Mucosa of descending colon (tissue), 3 donors: ENCODE measurements around the gene POU2F3. TPM values are rescaled to one million over a fixed set of nuclear protein-coding genes. Genes with fewer than 3 reads are reported as not detected.

Experiments used
- ATAC-seq: fragments of 200-7000 bp; cut with Tn5 transposase; one replicate; pipeline ENCODE4 v1.9.1; 2020; ENCODE audit warnings: mild to moderate bottlenecking, moderate library complexity
- DNase-seq, 3 donors: peaks; one replicate each; pipeline ENCODE4 v3.0.0-alpha.2; 2020
- H3K36me3 ChIP-seq: fragments of 200-600 bp; one replicate; pipeline ENCODE4 v1.8.0; 2021; ENCODE audit warnings: low read depth, mild to moderate bottlenecking
- H3K4me1 ChIP-seq: fragments of 200-600 bp; one replicate; pipeline ENCODE4 v1.8.0; 2021; ENCODE audit warnings: low read depth, mild to moderate bottlenecking
- H3K4me3 ChIP-seq: fragments of 200-600 bp; one replicate; pipeline ENCODE4 v1.8.0; 2021; ENCODE audit warnings: mild to moderate bottlenecking
- H3K9me3 ChIP-seq: fragments of 200-600 bp; one replicate; pipeline ENCODE4 v1.8.0; 2021; ENCODE audit warnings: mild to moderate bottlenecking
- CTCF ChIP-seq: fragments of 200-600 bp; IDR thresholded peaks from one replicate; pipeline ENCODE4 v1.8.0; 2022; ENCODE audit warnings: antibody characterized with exemption, mild to moderate bottlenecking
- intact Hi-C, 2 donors: fragments of 100-400 bp; cut with DNase I in 1 of 2; cut with micrococcal nuclease in 1 of 2; formaldehyde crosslinking; loops; one replicate each; pipeline versions ENCODE4 v1.11.0 to v1.11.1; 2022; cut with DNase I, micrococcal nuclease
- total RNA-seq, 3 donors: library from RNA; stranded (reverse); fragmentation: NEBNext Ultra II Directional in 2 of 3; extraction: Animal tissue kit (Norgen Biotek cat#: 25700) in 2 of 3; gene quantifications; one replicate each; pipeline versions ENCODE4 v1.2.1 to v1.2.4, GENCODE V29; 2021 to 2023
- donor health status: DM: no; HTN: no; CAD: no; lungs with moderate emphysema.
- donor health status: DM: no; HTN: no; CAD: no.
- donor health status: DM: no; HTN: yes; CAD: no.

Gene POU2F3
- total RNA-seq, 3 donors from 2014 or later = 1.1 to 3.0 (median 2.2) TPM

DNA sequence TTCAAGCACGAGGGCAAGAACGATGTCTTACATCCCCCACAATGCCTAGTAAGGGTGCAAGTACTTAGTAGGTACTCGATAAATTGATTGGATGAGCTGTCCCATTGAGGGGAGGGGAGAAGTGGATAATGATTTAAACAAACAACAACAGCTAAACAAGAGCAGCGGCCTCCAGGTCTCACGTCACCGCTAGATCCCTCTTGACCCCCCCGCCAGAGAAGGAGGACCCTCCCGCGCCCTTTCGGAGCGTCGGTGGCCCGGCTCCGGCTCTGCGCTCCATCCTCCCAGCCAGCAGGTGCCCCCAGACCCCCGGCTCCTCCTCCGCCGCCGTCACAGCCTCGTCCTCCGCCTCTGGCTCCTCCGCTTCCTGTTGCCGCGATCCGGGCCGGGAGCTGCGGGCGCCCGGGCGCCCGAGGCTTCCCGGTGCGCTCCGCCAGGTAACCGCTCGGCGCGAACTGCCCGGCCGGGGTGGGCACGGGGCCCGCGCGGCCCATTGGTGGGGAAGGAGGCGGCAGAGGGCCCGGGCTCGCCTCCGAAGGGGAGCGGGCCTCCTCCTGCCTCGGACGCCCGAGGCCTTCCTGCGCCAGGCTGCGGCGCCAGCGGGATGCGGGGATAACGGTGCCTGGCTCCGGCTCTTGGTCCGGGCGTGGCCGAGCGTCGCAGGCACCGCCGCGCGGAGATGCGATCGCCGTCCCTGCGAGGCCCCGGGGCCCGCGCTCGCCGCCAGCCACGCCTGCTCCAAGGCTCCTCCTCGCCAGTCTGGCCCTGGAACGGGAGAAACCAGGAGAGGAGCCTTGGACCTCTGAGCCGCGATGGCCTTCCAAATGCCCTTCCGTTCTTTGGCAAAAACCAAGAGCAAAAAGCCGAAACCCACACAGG is 85.2 kb downstream of the POU2F3 start, which contains the start of gene TLCD5:
Gene TLCD5, plus strand, starts transcription at position 368 of the 879 bp plus-strand sequence. CDS start 2,143 bp downstream, outside the sequence.
- Histone ChIP-seq H3K36me3 (no peaks in the 10 kb centered on the region), H3K4me3 (peak within 1 kb of the TSS; percentile 17), H3K4me1 (peaks cover 14% of the 10 kb centered on the region), H3K9me3 (no peaks in the 10 kb centered on the region)
- DNase-seq (peak in 2 of 3 donors; percentile 65 to 67), ATAC-seq (peak; percentile 75)
- TF ChIP-seq CTCF = no peak
- intact Hi-C loops = no loop called here

GRCh38 chr11:120326228-120326627 is 86.3 kb downstream of the POU2F3 start:
- DNase-seq (no peak), ATAC-seq (no peak)
- no peak for TF ChIP-seq CTCF
- intact Hi-C loops = no loop called here
- H3K4me1 ChIP-seq = peaks cover 14% of the 10 kb centered on the region
- no peaks in the 10 kb centered on the region for H3K36me3 ChIP-seq
- no peaks in the 10 kb centered on the region for H3K9me3 ChIP-seq
- no peak overlapping the region for H3K4me3 ChIP-seq

DNA sequence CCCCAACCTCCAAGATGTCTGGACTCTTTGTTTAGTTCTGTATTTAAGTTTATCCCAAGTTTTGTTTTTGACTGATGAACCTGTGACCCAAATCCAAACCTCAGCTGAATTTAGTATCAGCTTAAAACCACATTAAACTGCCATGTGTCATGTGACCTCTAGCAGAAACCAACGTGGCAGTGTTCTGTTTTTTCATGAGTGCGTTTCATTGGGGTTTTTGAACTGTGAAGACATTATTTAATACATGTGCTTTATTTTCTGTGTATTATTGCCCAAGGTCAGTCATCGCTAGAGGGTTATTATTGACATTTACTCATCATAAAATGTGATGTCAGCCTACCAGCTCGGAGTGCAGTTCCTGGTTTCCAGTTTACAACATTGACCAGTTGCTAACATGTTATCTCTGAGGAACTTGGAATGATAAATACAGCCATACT is 86.9 kb downstream of the POU2F3 start:
- intact Hi-C loops = no loop called here
- DNase-seq = no peak
- ATAC-seq = peak; percentile 85

DNA sequence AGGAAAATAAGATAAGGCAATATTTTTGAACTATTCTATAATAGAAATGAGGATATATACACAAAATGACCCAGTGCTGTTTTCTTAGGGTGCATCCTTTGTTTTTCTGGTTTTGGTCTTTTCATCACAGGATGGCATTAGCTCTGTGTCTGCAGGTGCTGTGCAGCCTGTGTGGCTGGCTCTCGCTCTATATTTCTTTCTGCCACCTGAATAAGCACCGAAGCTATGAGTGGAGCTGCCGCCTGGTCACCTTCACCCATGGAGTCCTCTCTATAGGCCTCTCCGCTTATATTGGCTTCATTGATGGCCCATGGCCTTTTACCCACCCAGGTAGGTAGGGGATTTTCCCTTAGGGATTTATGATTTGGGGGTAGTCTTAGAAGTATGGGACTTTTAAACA is 87.4 kb downstream of the POU2F3 start:
- ATAC-seq = peak; percentile 12
- no peak for TF ChIP-seq CTCF
- DNase-seq = no peak

More for the DNA sequence above, 86.9 kb downstream of the POU2F3 start:
- H3K9me3 ChIP-seq = no peaks in the 10 kb centered on the region
- H3K4me3 ChIP-seq = no peak overlapping the region
- no peak for TF ChIP-seq CTCF
- no peaks in the 10 kb centered on the region for H3K36me3 ChIP-seq
- H3K4me1 ChIP-seq = peaks cover 14% of the 10 kb centered on the region

GRCh38 chr11:120329556-120329955 is 89.6 kb downstream of the POU2F3 start:
- no peak for TF ChIP-seq CTCF

More for the DNA sequence above, 87.4 kb downstream of the POU2F3 start:
- no peak overlapping the region for H3K4me3 ChIP-seq
- H3K4me1 ChIP-seq = peaks cover 14% of the 10 kb centered on the region
- H3K36me3 ChIP-seq = no peaks in the 10 kb centered on the region
- H3K9me3 ChIP-seq = no peaks in the 10 kb centered on the region
- intact Hi-C loops = no loop called here

More at GRCh38 chr11:120329556-120329955, 89.6 kb downstream of the POU2F3 start:
- Histone ChIP-seq H3K4me1 (peaks cover 14% of the 10 kb centered on the region), H3K9me3 (no peaks in the 10 kb centered on the region), H3K36me3 (no peaks in the 10 kb centered on the region), H3K4me3 (no peak overlapping the region)
- DNase-seq = no peak
- ATAC-seq = no peak
- intact Hi-C loops = no loop called here
